A549 treated with ZK216348 at 1 μM for 4 hours (cell line): ENCODE measurements around the gene SLC26A9. TPM values are rescaled to one million over a fixed set of nuclear protein-coding genes. Genes with fewer than 3 reads are reported as not detected.

ENCODE experiments used
- total RNA-seq: library from RNA; stranded (reverse); fragments of 200-300 nt; extraction: Qiagen RNA extraction; gene quantifications from 5 replicates; pipeline ENCODE4 v1.2.3, GENCODE V29; 2022; ENCODE audit warnings: low read depth

Gene SLC26A9, protein sequence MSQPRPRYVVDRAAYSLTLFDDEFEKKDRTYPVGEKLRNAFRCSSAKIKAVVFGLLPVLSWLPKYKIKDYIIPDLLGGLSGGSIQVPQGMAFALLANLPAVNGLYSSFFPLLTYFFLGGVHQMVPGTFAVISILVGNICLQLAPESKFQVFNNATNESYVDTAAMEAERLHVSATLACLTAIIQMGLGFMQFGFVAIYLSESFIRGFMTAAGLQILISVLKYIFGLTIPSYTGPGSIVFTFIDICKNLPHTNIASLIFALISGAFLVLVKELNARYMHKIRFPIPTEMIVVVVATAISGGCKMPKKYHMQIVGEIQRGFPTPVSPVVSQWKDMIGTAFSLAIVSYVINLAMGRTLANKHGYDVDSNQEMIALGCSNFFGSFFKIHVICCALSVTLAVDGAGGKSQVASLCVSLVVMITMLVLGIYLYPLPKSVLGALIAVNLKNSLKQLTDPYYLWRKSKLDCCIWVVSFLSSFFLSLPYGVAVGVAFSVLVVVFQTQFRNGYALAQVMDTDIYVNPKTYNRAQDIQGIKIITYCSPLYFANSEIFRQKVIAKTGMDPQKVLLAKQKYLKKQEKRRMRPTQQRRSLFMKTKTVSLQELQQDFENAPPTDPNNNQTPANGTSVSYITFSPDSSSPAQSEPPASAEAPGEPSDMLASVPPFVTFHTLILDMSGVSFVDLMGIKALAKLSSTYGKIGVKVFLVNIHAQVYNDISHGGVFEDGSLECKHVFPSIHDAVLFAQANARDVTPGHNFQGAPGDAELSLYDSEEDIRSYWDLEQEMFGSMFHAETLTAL
- total RNA-seq = 0.08 to 0.34 TPM (median 0.09 TPM) in 5 replicates

DNA sequence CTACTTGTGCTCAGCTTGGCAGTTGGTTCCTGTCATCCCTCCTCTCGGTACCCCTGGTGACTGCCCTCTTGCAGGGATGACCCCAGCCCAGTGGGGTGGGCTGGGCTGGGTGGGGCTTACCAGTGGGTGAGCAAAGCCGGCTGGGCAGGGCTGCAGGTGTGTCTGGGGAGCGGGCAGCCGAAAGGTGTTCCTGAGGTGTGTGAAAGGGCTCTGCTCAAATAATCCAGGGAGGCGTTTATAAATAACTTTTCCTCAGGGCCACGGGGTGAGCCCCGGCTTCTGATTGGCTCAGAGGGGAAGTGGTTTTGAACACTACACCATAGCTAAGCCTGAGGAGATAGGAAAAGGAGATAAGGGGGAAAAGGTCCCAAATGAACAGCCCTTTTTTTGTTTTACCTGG lies at the start of gene SLC26A9:
Gene SLC26A9 (minus strand): TSS at position 212 of the 400 bp plus-strand sequence. CDS start 7,636 bp downstream, outside the sequence.

Other genes with a start within 250 kb of the SLC26A9 start
- 98.8 to 189 TPM (median 119 TPM) in 5 replicates for gene NUCKS1, start 193.3 kb downstream of the SLC26A9 start, total RNA-seq
- 9.8 to 11.7 TPM (median 10.6 TPM) in 5 replicates for gene RAB29, start 168.0 kb downstream of the SLC26A9 start, total RNA-seq
- 20.5 to 23.8 TPM (median 23.2 TPM) in 5 replicates for gene SLC41A1, start 130.3 kb downstream of the SLC26A9 start, total RNA-seq
- not detected in 5 replicates for gene PM20D1, start 93.3 kb downstream of the SLC26A9 start, total RNA-seq
- gene RAB7B, start 59.9 kb upstream of the SLC26A9 start, total RNA-seq = 1.0 to 1.8 TPM (median 1.3 TPM) in 5 replicates
- gene CTSE, start 80.4 kb upstream of the SLC26A9 start, total RNA-seq = not detected in 5 replicates
- not detected in 5 replicates for gene RHEX, start 109.7 kb upstream of the SLC26A9 start, total RNA-seq
- gene AVPR1B, start 173.9 kb upstream of the SLC26A9 start, total RNA-seq = not detected in 5 replicates